ENCODE data around the gene HAL.

DNA sequence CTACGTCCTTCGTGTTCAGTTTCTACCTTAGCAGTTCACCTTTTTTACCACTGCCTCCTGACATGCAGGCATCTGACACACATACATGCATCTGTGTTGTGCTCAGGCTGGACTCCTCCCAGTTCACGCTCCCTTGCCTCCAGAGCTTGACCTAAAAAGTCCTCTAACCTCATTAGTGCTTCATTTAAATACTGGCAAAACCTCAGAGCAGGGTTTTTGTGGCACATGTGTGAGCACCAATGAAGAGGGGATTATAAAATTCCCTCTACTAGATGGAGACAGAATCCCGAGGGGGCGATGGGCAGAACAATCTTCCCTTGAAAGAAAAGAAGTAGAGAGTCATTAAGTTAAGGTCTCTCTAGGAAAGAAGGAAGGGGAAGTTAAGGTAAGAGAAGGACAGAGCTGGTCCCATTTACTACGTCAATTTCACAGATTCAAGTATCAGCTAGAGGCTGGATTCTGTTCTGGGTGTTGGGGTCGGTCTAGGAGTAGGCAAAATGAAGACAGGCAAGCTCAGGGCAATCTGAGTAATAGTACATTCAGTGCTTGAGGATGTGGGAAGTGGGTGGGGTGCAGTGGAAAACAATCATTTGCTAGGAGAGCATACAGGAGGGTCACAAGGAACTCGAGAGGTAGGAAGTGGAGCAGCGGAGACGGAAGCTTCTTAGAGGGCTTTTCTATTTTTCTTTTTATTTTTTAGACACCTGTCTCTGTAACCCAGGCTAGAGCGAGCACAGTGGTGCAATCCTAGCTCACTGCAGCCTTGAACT lies 7.5 kb downstream of the HAL start:
- TF ChIP-seq POLR2AphosphoS5 (IDR thresholded peaks at IDR 0.05; ENCODE audit: low read depth, low read length): no peak
- no peak for TF ChIP-seq POLR2A (IDR thresholded peaks at IDR 0.05; ENCODE audit: low read depth, low read length)
- TF ChIP-seq TAF1 (IDR thresholded peaks at IDR 0.05; ENCODE audit: borderline replicate concordance, low read depth, low read length): no peak
